DMS114 treated with DMSO at 0.1 percent for 48 hours (cell line): ENCODE data around the gene KCNK18.
"Not testable (repeated sequence)": the region's sequence is repeated elsewhere in the genome, so short reads cannot be mapped to it uniquely, and the experiment has no call there.

Experiments used
- DNase-seq: peaks from one replicate; lab custom pipeline; 2025; ENCODE audit not compliant: unreplicated experiment; lab: John Stamatoyannopoulos, UW

The KCNK18 gene

GRCh38 chr10:117218654-117219053 is 21.4 kb downstream of the KCNK18 start:
- DNase-seq = no peak

GRCh38 chr10:117221156-117221711 is 23.9 kb downstream of the KCNK18 start:
- no peak for DNase-seq

GRCh38 chr10:117222552-117222951 is 25.3 kb downstream of the KCNK18 start:
- DNase-seq = no peak

- no peak for DNase-seq
Measured at GRCh38 chr10:117222976-117223692, 25.8 kb downstream of the KCNK18 start.

- DNase-seq = no peak
Measured at GRCh38 chr10:117223693-117224430, 26.6 kb downstream of the KCNK18 start.

GRCh38 chr10:117224881-117225280 is 27.6 kb downstream of the KCNK18 start:
- DNase-seq = no peak

GRCh38 chr10:117226813-117227451 is 29.6 kb downstream of the KCNK18 start:
- DNase-seq = no peak

- DNase-seq = no peak
Measured at GRCh38 chr10:117228210-117228609, 30.9 kb downstream of the KCNK18 start.

GRCh38 chr10:117230107-117230506 is 32.8 kb downstream of the KCNK18 start:
- DNase-seq = not testable (repeated sequence)

- no peak for DNase-seq
Measured at GRCh38 chr10:117237401-117237991, 40.2 kb downstream of the KCNK18 start.

GRCh38 chr10:117239051-117239450 is 41.8 kb downstream of the KCNK18 start:
- no peak for DNase-seq

GRCh38 chr10:117239721-117240620 is 42.7 kb downstream of the KCNK18 start:
- no peak for DNase-seq

- no peak for DNase-seq
Measured at GRCh38 chr10:117240621-117241529, 43.6 kb downstream of the KCNK18 start, which contains the start of gene SLC18A2. Gene SLC18A2 (plus strand): TSS chr10:117241114. CDS start chr10:117241694, 580 bp downstream.

- no peak for DNase-seq
Measured at GRCh38 chr10:117241541-117242462, 44.5 kb downstream of the KCNK18 start.

- no peak for DNase-seq
Measured at GRCh38 chr10:117242463-117242832, 45.2 kb downstream of the KCNK18 start.

GRCh38 chr10:117246997-117247671 is 49.8 kb downstream of the KCNK18 start:
- no peak for DNase-seq

GRCh38 chr10:117248750-117249465 is 51.6 kb downstream of the KCNK18 start:
- DNase-seq = no peak
